ENCODE data around the gene MARCHF3. TPM values are rescaled to one million over a fixed set of nuclear protein-coding genes. Genes with fewer than 3 reads are reported as not detected.

MARCHF3 gene
- total RNA-seq, 1 experiment from 2014 or later, result 1.1 TPM

- H3K36me3 ChIP-seq (ENCODE audit: insufficient read depth, low read length, poor library complexity, severe bottlenecking), result no peaks in the 10 kb centered on the region
- H3K9me3 ChIP-seq (ENCODE audit: low read depth, low read length, poor library complexity, severe bottlenecking), result no peaks in the 10 kb centered on the region
- TF ChIP-seq EZH2 (IDR thresholded peaks at IDR 0.05; ENCODE audit: borderline replicate concordance, low read depth, low read length, poor library complexity, severe bottlenecking), result no peak
- TF ChIP-seq CTCF (conservative IDR thresholded peaks at IDR 0.05; ENCODE audit: low read depth, low read length), result no peak
- no TSS peak for BruUV-seq (replicated peaks)
- intact Hi-C loops (cut with micrococcal nuclease; ENCODE audit: unreplicated experiment), result no loop called here
- no peak overlapping the region for H3K4me3 ChIP-seq (ENCODE audit: low read depth, low read length, poor library complexity, severe bottlenecking)
- no peak overlapping the region for H3K27ac ChIP-seq (ENCODE audit: low read depth, low read length, poor library complexity, severe bottlenecking)
- no peak for DNase-seq (ENCODE audit: low spot score)
- no peaks in the 10 kb centered on the region for H3K27me3 ChIP-seq (replicated peaks; ENCODE audit: insufficient read depth, low read depth, low read length, poor library complexity)
- peaks cover 8% of the 10 kb centered on the region for H3K4me1 ChIP-seq (ENCODE audit: insufficient read depth, low read length, poor library complexity, severe bottlenecking)
- POLR2A ChIA-PET (ENCODE audit: low non-redundant PET), result no interaction called here
- CTCF ChIA-PET, result no interaction called here
These were observed 177.5 kb downstream of the MARCHF3 start for GRCh38 chr5:126852841-126853271.

GRCh38 chr5:126852091-126852571 is 178.2 kb downstream of the MARCHF3 start:
- BruUV-seq (replicated peaks), result no TSS peak
- Histone ChIP-seq H3K4me1 (ENCODE audit: insufficient read depth, low read length, poor library complexity, severe bottlenecking) (peaks cover 1% of the 10 kb centered on the region), H3K27me3 (replicated peaks; ENCODE audit: insufficient read depth, low read depth, low read length, poor library complexity) (no peaks in the 10 kb centered on the region), H3K4me3 (ENCODE audit: low read depth, low read length, poor library complexity, severe bottlenecking) (no peak overlapping the region), H3K36me3 (ENCODE audit: insufficient read depth, low read length, poor library complexity, severe bottlenecking) (no peaks in the 10 kb centered on the region), H3K27ac (ENCODE audit: low read depth, low read length, poor library complexity, severe bottlenecking) (no peak overlapping the region), H3K9me3 (ENCODE audit: low read depth, low read length, poor library complexity, severe bottlenecking) (no peaks in the 10 kb centered on the region)
- TF ChIP-seq EZH2 (IDR thresholded peaks at IDR 0.05; ENCODE audit: borderline replicate concordance, low read depth, low read length, poor library complexity, severe bottlenecking) (no peak), CTCF (conservative IDR thresholded peaks at IDR 0.05; ENCODE audit: low read depth, low read length) (no peak)
- POLR2A ChIA-PET (ENCODE audit: low non-redundant PET), result no interaction called here
- DNase-seq (ENCODE audit: low spot score), result no peak
- intact Hi-C loops (cut with micrococcal nuclease; ENCODE audit: unreplicated experiment), result no loop called here
- CTCF ChIA-PET, result no interaction called here

- TF ChIP-seq CTCF (conservative IDR thresholded peaks at IDR 0.05; ENCODE audit: low read depth, low read length) (no peak), EZH2 (IDR thresholded peaks at IDR 0.05; ENCODE audit: borderline replicate concordance, low read depth, low read length, poor library complexity, severe bottlenecking) (no peak)
- ChIA-PET CTCF (no interaction called here), POLR2A (ENCODE audit: low non-redundant PET) (no interaction called here)
- intact Hi-C loops (cut with micrococcal nuclease; ENCODE audit: unreplicated experiment), result no loop called here
- Histone ChIP-seq H3K9me3 (ENCODE audit: low read depth, low read length, poor library complexity, severe bottlenecking) (no peaks in the 10 kb centered on the region), H3K36me3 (ENCODE audit: insufficient read depth, low read length, poor library complexity, severe bottlenecking) (no peaks in the 10 kb centered on the region), H3K4me1 (ENCODE audit: insufficient read depth, low read length, poor library complexity, severe bottlenecking) (no peaks in the 10 kb centered on the region), H3K27me3 (replicated peaks; ENCODE audit: insufficient read depth, low read depth, low read length, poor library complexity) (no peaks in the 10 kb centered on the region), H3K4me3 (ENCODE audit: low read depth, low read length, poor library complexity, severe bottlenecking) (no peak overlapping the region), H3K27ac (ENCODE audit: low read depth, low read length, poor library complexity, severe bottlenecking) (no peak overlapping the region)
- no peak for DNase-seq (ENCODE audit: low spot score)
- BruUV-seq (replicated peaks), result no TSS peak
These were observed 178.8 kb downstream of the MARCHF3 start for GRCh38 chr5:126851501-126852011.

All from A673 (cell line).